CD4-positive, alpha-beta T cell treated with Interleukin-15 for 4 hours (primary cell): Measurements from ENCODE around the gene UBE2H.

Experiments used
- DNase-seq: peaks from one replicate; pipeline ENCODE4 v3.0.0-alpha.2; 2020; ENCODE audit warnings: low spot score

UBE2H gene

GRCh38 chr7:129950191-129950932 lies 2.4 kb downstream of the UBE2H start:
- peak; percentile 13 for DNase-seq

- peak; percentile 13 for DNase-seq
Observed at GRCh38 chr7:129949292-129950133, 3.2 kb downstream of the UBE2H start.

- DNase-seq = peak; percentile 81
Observed at GRCh38 chr7:129948877-129949291, 3.9 kb downstream of the UBE2H start.

GRCh38 chr7:129948338-129948737 lies 4.4 kb downstream of the UBE2H start:
- DNase-seq = no peak

GRCh38 chr7:129947701-129948100 lies 5.1 kb downstream of the UBE2H start:
- DNase-seq = no peak

- no peak for DNase-seq
Observed at GRCh38 chr7:129947049-129947448, 5.7 kb downstream of the UBE2H start.

- no peak for DNase-seq
Observed at GRCh38 chr7:129946282-129946681, 6.5 kb downstream of the UBE2H start.

- DNase-seq = no peak
Observed at GRCh38 chr7:129943352-129943751, 9.4 kb downstream of the UBE2H start.

GRCh38 chr7:129940329-129940728 lies 12.4 kb downstream of the UBE2H start:
- no peak for DNase-seq

GRCh38 chr7:129939881-129940280 lies 12.9 kb downstream of the UBE2H start:
- DNase-seq = no peak

GRCh38 chr7:129933627-129934026 lies 19.1 kb downstream of the UBE2H start:
- DNase-seq = no peak

GRCh38 chr7:129926618-129927017 lies 26.1 kb downstream of the UBE2H start:
- DNase-seq = no peak

GRCh38 chr7:129925416-129926002 lies 27.3 kb downstream of the UBE2H start:
- DNase-seq = no peak

- DNase-seq = no peak
Observed at GRCh38 chr7:129924602-129925001, 28.2 kb downstream of the UBE2H start.

- DNase-seq = no peak
Observed at GRCh38 chr7:129923709-129924108, 29.1 kb downstream of the UBE2H start.

GRCh38 chr7:129919492-129919891 lies 33.3 kb downstream of the UBE2H start:
- no peak for DNase-seq

- DNase-seq = no peak
Observed at GRCh38 chr7:129918922-129919321, 33.8 kb downstream of the UBE2H start.

GRCh38 chr7:129917934-129918333 lies 34.8 kb downstream of the UBE2H start:
- no peak for DNase-seq

- peak; percentile 12 for DNase-seq
Observed at GRCh38 chr7:129914536-129915272, 38.1 kb downstream of the UBE2H start.

- DNase-seq = no peak
Observed at GRCh38 chr7:129913428-129913827, 39.3 kb downstream of the UBE2H start.

GRCh38 chr7:129911790-129912189 lies 41.0 kb downstream of the UBE2H start:
- DNase-seq = no peak

- DNase-seq = no peak
Observed at GRCh38 chr7:129909669-129910068, 43.1 kb downstream of the UBE2H start.
